MM.1S (cell line): ENCODE data around the gene C17orf50.

Experiments
- DNase-seq: peaks from one replicate; pipeline ENCODE4 v3.0.0-alpha.2; 2015
- H2AFZ ChIP-seq: fragments of 300-600 bp; sonication (generic); 2 replicates; pipeline ENCODE4 v1.6.0; 2016; ENCODE audit warnings: antibody characterized with exemption, low read length
- H3F3A ChIP-seq: fragments of 300-600 bp; sonication (generic); 2 replicates; pipeline ENCODE4 v1.6.1; 2016; ENCODE audit warnings: mild to moderate bottlenecking, antibody characterized with exemption, low read length, moderate library complexity, mixed read lengths; ENCODE audit not compliant: insufficient read depth
- H3K27ac ChIP-seq: fragments of 300-600 bp; sonication (generic); 2 replicates; pipeline ENCODE4 v1.5.1; 2016; ENCODE audit warnings: mild to moderate bottlenecking, low read length
- H3K27me3 ChIP-seq: fragments of 300-600 bp; sonication (generic); replicated peaks from 2 replicates; pipeline ENCODE4 v1.6.0; 2016; ENCODE audit warnings: low read length; ENCODE audit not compliant: insufficient read depth
- H3K36me3 ChIP-seq: fragments of 300-600 bp; sonication (generic); replicated peaks from 2 replicates; pipeline ENCODE4 v1.6.1; 2016; ENCODE audit warnings: mild to moderate bottlenecking, low read length, mixed read lengths; ENCODE audit not compliant: insufficient read depth
- H3K4me1 ChIP-seq: fragments of 300-600 bp; sonication (generic); 2 replicates; pipeline ENCODE4 v1.6.1; 2016; ENCODE audit warnings: low read length, mixed read lengths
- H3K4me2 ChIP-seq: fragments of 300-600 bp; sonication (generic); 2 replicates; pipeline ENCODE4 v1.6.0; 2016; ENCODE audit warnings: low read depth, low read length
- H3K4me3 ChIP-seq: fragments of 300-600 bp; sonication (generic); 2 replicates; pipeline ENCODE4 v1.5.1; 2016; ENCODE audit warnings: low read length, mixed read lengths
- H3K79me2 ChIP-seq: fragments of 300-600 bp; sonication (generic); 2 replicates; pipeline ENCODE4 v1.6.1; 2016; ENCODE audit warnings: mixed run types, low read length, mixed read lengths
- H3K9ac ChIP-seq: fragments of 300-600 bp; sonication (generic); 2 replicates; pipeline ENCODE4 v1.6.1; 2016; ENCODE audit warnings: low read length, mixed read lengths
- H3K9me2 ChIP-seq: fragments of 300-600 bp; sonication (generic); replicated peaks from 2 replicates; pipeline ENCODE4 v1.6.1; 2016; ENCODE audit warnings: mild to moderate bottlenecking, low read length, mixed read lengths; ENCODE audit not compliant: insufficient read depth
- H3K9me3 ChIP-seq: fragments of 300-600 bp; sonication (generic); replicated peaks from 2 replicates; pipeline ENCODE4 v1.6.1; 2016; ENCODE audit warnings: mild to moderate bottlenecking, low read length, mixed read lengths; ENCODE audit not compliant: insufficient read depth
- H4K20me1 ChIP-seq: fragments of 300-600 bp; sonication (generic); 2 replicates; pipeline ENCODE4 v1.6.1; 2016; ENCODE audit warnings: mild to moderate bottlenecking, low read length, moderate library complexity, mixed read lengths; ENCODE audit not compliant: insufficient read depth
- CTCF ChIP-seq: fragments of 300-600 bp; sonication (generic); IDR thresholded peaks from 2 replicates; pipeline ENCODE4 v1.5.1; 2016; ENCODE audit warnings: antibody characterized with exemption, low read length, mixed read lengths
- EZH2 ChIP-seq: fragments of 300-600 bp; sonication (generic); optimal IDR thresholded peaks from 2 replicates; pipeline ENCODE3; 2017; ENCODE audit warnings: low read depth, mild to moderate bottlenecking, antibody characterized with exemption, low read length, mixed read lengths
- EZH2phosphoT487 ChIP-seq: fragments of 300-600 bp; sonication (generic); IDR thresholded peaks from 2 replicates; pipeline ENCODE4 v1.6.1; 2018; ENCODE audit warnings: antibody characterized with exemption, low read length

Gene C17orf50

DNA sequence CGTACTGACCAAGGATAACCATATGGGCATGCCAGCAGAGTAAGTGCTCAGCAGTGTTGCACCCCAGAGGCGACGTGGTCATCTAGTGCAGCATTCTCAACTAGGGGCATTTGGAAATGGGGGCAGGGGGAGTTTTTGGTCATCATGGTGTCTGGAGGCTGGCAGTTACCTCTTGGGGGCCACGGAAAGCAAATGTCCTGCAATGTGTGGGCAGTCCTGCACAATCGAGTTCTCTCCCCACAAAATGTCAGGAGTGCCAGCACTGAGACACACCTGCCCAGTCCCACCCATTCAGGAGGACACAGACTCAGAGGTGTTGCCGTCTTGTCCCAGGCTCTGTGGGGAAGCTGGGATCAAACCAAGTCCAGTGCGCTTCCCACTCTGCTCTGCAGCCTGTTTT is 26.3 kb upstream of the C17orf50 start:
- H3K79me2 ChIP-seq, result no peaks in the 10 kb centered on the region
- no peaks in the 10 kb centered on the region for H3K9me2 ChIP-seq
- H3K9ac ChIP-seq, result no peak overlapping the region
- H3F3A ChIP-seq, result no peaks in the 10 kb centered on the region
- no peaks in the 10 kb centered on the region for H3K36me3 ChIP-seq
- no peaks in the 10 kb centered on the region for H3K9me3 ChIP-seq
- H3K4me2 ChIP-seq, result no peak overlapping the region
- H3K4me1 ChIP-seq, result no peaks in the 10 kb centered on the region
- no peak overlapping the region for H2AFZ ChIP-seq
- no peak overlapping the region for H3K27ac ChIP-seq
- no peaks in the 10 kb centered on the region for H4K20me1 ChIP-seq
- TF ChIP-seq CTCF (no peak), EZH2phosphoT487 (no peak)
- H3K27me3 ChIP-seq, result no peaks in the 10 kb centered on the region
- no peak overlapping the region for H3K4me3 ChIP-seq
- DNase-seq, result no peak

- H3K4me2 ChIP-seq, result no peak overlapping the region
- H3K36me3 ChIP-seq, result no peaks in the 10 kb centered on the region
- no peaks in the 10 kb centered on the region for H3K9me2 ChIP-seq
- no peak overlapping the region for H3K27ac ChIP-seq
- TF ChIP-seq EZH2, result no peak
- no peak for TF ChIP-seq EZH2phosphoT487
- no peak for TF ChIP-seq CTCF
- no peak overlapping the region for H3K4me3 ChIP-seq
- no peaks in the 10 kb centered on the region for H3F3A ChIP-seq
- DNase-seq, result no peak
- no peaks in the 10 kb centered on the region for H3K27me3 ChIP-seq
- H2AFZ ChIP-seq, result no peak overlapping the region
- no peak overlapping the region for H3K9ac ChIP-seq
- H3K4me1 ChIP-seq, result no peaks in the 10 kb centered on the region
- H3K79me2 ChIP-seq, result no peaks in the 10 kb centered on the region
- no peaks in the 10 kb centered on the region for H4K20me1 ChIP-seq
- no peaks in the 10 kb centered on the region for H3K9me3 ChIP-seq
These were observed 25.5 kb upstream of the C17orf50 start for GRCh38 chr17:35735036-35735805.

DNA sequence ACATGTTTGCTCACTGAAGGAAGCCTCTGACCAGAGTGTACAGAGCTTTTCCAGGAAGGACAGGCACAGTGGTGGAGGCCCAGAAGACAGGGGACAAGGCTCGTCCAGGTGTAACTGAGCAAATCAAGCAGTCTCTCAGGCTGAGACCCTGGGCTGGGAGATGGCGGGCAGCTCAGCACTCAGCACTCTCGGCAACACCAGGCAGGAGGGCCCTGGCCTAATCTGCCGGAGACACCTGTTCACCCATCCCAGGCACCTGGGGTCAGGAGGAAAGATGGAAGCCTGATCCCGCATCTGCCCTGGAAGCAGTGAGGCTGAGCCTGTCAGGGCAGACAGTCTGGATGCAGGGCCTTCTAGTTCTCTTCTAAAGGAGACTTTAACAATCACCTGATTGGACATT is 24.5 kb upstream of the C17orf50 start:
- Histone ChIP-seq H3K9me2 (no peaks in the 10 kb centered on the region), H3K9me3 (no peaks in the 10 kb centered on the region), H3F3A (no peaks in the 10 kb centered on the region), H2AFZ (no peak overlapping the region), H4K20me1 (no peaks in the 10 kb centered on the region), H3K27me3 (peaks cover under 1% of the 10 kb centered on the region; the same call in 1 of the 2 replicates), H3K4me2 (no peak overlapping the region), H3K4me1 (no peaks in the 10 kb centered on the region), H3K36me3 (no peaks in the 10 kb centered on the region), H3K27ac (no peak overlapping the region), H3K9ac (no peak overlapping the region), H3K79me2 (no peaks in the 10 kb centered on the region), H3K4me3 (no peak overlapping the region)
- no peak for DNase-seq
- no peak for TF ChIP-seq CTCF
